Measurements from ENCODE around the gene PAWR. TPM values are rescaled to one million over a fixed set of nuclear protein-coding genes. Genes with fewer than 3 reads are reported as not detected.
A peak's percentile ranks its signal among the peaks of the same experiment; 100 is the strongest.

The PAWR gene
- total and polyA plus RNA-seq, 2 of the 13 experiments (the other 11 are each of a cell fraction or from before 2014, with no cell fraction given), result 29.1 to 36.1 TPM

GRCh38 chr12:79560225-79560889 is 130.4 kb downstream of the PAWR start (continued):
- no peak for TF ChIP-seq ZNF710 (CRISPR knock-in tag; IDR thresholded peaks at IDR 0.05; ENCODE audit: borderline replicate concordance)
- TF ChIP-seq NFYC (CRISPR knock-in tag; IDR thresholded peaks at IDR 0.05), result no peak
- no peak for TF ChIP-seq FOSL1 (CRISPR knock-in tag; IDR thresholded peaks at IDR 0.05; ENCODE audit: borderline replicate concordance)
- TF ChIP-seq IRF2 (CRISPR knock-in tag; IDR thresholded peaks at IDR 0.05), result peak; percentile 73; the same call in 1 of the 2 replicates
- no peak for TF ChIP-seq ZNF619 (CRISPR knock-in tag; IDR thresholded peaks at IDR 0.05)
- peak; percentile 80; the same call in 1 of the 2 replicates for TF ChIP-seq RXRB (CRISPR knock-in tag; IDR thresholded peaks at IDR 0.05; ENCODE audit: borderline replicate concordance)
- TF ChIP-seq MTF2 (CRISPR knock-in tag; IDR thresholded peaks at IDR 0.05; ENCODE audit: borderline replicate concordance), result 0 out of 2 replicates have a peak, but pooled peaks have one; percentile 25
- no peak for TF ChIP-seq TRAFD1 (CRISPR knock-in tag; IDR thresholded peaks at IDR 0.05; ENCODE audit: borderline replicate concordance)
- no peak for TF ChIP-seq ZBTB3 (CRISPR knock-in tag; IDR thresholded peaks at IDR 0.05; ENCODE audit: borderline replicate concordance, low read depth)
- TF ChIP-seq NFRKB (IDR thresholded peaks at IDR 0.05), result no peak
- TF ChIP-seq ZNF782 (CRISPR knock-in tag; IDR thresholded peaks at IDR 0.05; ENCODE audit: borderline replicate concordance), result no peak
- no peak for TF ChIP-seq ZNF644 (CRISPR knock-in tag; IDR thresholded peaks at IDR 0.05; ENCODE audit: low read depth)
- TF ChIP-seq KLF9 (CRISPR knock-in tag; IDR thresholded peaks at IDR 0.05; ENCODE audit: low read depth), result no peak
- TF ChIP-seq ZNF660 (CRISPR knock-in tag; IDR thresholded peaks at IDR 0.05; ENCODE audit: borderline replicate concordance, low read depth), result no peak
- TF ChIP-seq PAXIP1 (CRISPR knock-in tag; conservative IDR thresholded peaks at IDR 0.05), result peak; percentile 95
- no peak for TF ChIP-seq ARNT2 (CRISPR knock-in tag; IDR thresholded peaks at IDR 0.05; ENCODE audit: low read depth)
- TF ChIP-seq DMAP1 (CRISPR knock-in tag; IDR thresholded peaks at IDR 0.05), result 0 out of 2 replicates have a peak, but pooled peaks have one; percentile 49
- no peak for TF ChIP-seq ZNF512B (CRISPR knock-in tag; IDR thresholded peaks at IDR 0.05; ENCODE audit: borderline replicate concordance)
- no peak for TF ChIP-seq ZNF777 (CRISPR knock-in tag; IDR thresholded peaks at IDR 0.05)
- peak; percentile 89 for TF ChIP-seq NCOA2 (CRISPR knock-in tag; IDR thresholded peaks at IDR 0.05)
- no peak for TF ChIP-seq SYNCRIP (IDR thresholded peaks at IDR 0.05; ENCODE audit: insufficient read depth, low read depth, low read length)
